ENCODE measurements around the gene SLC5A10.

DNA sequence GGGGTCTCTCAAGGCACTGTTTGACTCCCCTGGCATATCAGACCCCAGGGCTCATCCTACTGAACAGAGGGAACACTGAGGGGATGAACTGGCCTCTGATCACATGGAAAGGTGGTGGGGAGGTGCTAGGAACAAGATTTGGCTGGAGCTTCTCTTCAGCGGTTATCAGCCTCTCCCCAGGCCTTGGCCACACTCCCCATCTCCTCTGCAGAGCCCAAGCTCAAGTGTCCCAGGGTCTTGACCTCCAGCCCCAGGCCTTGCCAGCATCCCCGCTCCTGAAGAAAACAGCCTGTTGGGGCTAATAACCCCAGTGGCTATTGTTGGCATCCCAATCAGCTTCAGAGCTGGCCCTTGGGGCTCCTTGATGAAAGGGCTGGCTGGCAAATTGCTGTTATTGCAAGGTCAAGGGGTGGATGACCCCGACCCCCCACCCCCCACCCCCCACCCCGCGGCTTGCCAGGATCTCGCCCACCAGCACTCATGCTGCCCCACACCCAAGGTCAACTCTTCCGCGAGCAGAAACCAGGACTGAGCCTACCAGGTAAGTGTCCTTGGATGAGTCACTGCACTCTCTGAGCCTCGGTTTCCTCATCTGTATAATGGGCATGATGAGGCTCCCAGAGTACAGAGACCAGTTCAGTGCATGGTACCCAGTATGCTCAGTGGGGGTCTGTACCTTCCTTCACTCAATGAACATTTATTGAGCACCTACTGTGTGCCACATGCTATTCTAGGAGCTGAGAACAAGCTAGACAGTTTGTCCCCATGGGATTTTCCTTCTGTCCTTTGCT, 71.4 kb downstream of the SLC5A10 start:
- TF ChIP-seq CTCF (IDR thresholded peaks at IDR 0.05; ENCODE audit: borderline replicate concordance, extremely low read depth, low read length, poor library complexity, severe bottlenecking) (no peak), EZH2 (IDR thresholded peaks at IDR 0.05; ENCODE audit: borderline replicate concordance, low read depth, low read length, severe bottlenecking) (no peak)

Measured in DND-41 (cell line).